HEK293 (cell line): Measurements from ENCODE around the gene CAMKK1.

Experiments
- BCL11A ChIP-seq: fragments of 450-650 bp; formaldehyde crosslinking; IDR thresholded peaks from 2 replicates; pipeline ENCODE4 v1.5.1; 2016; ENCODE audit warnings: low read depth, missing biosample characterization, missing genetic modification characterization
- ZNF274 ChIP-seq, 2 experiments: fragments of 200-500 bp in 1 of 2; fragments of 450-650 bp in 1 of 2; sonication (Bioruptor generic) in 1 of 2; formaldehyde crosslinking in 1 of 2; IDR thresholded peaks; 2 replicates each; pipeline versions ENCODE4 v1.5.1 to v1.6.1; 2014 to 2016; ENCODE audit warnings: borderline replicate concordance in 1 of 2, inconsistent platforms in 1 of 2, low read length in 1 of 2, missing biosample characterization in 1 of 2, missing genetic modification characterization in 1 of 2
- ZNF426 ChIP-seq: fragments of 450-650 bp; formaldehyde crosslinking; IDR thresholded peaks from 2 replicates; pipeline ENCODE4 v1.5.1; 2017; ENCODE audit warnings: missing biosample characterization, missing genetic modification characterization, mild to moderate bottlenecking, inconsistent platforms, moderate library complexity
- ZNF629 ChIP-seq: fragments of 450-650 bp; formaldehyde crosslinking; IDR thresholded peaks from 2 replicates; pipeline ENCODE4 v1.5.1; 2017; ENCODE audit warnings: missing biosample characterization, missing genetic modification characterization
- TF ChIP-seq, protein P1 (sequence below): fragments of 450-650 bp; formaldehyde crosslinking; IDR thresholded peaks from 2 replicates; pipeline ENCODE4 v1.5.1; 2016; ENCODE audit warnings: missing biosample characterization, missing genetic modification characterization
- TF ChIP-seq, protein P2 (sequence below): fragments of 450-650 bp; formaldehyde crosslinking; IDR thresholded peaks from 2 replicates; pipeline ENCODE4 v1.5.1; 2016; ENCODE audit warnings: missing biosample characterization, missing genetic modification characterization
- TF ChIP-seq, protein P3 (sequence below): fragments of 450-650 bp; formaldehyde crosslinking; conservative IDR thresholded peaks from 2 replicates; pipeline ENCODE4 v1.5.1; 2016; ENCODE audit warnings: low read depth, missing biosample characterization, missing genetic modification characterization

DNA sequence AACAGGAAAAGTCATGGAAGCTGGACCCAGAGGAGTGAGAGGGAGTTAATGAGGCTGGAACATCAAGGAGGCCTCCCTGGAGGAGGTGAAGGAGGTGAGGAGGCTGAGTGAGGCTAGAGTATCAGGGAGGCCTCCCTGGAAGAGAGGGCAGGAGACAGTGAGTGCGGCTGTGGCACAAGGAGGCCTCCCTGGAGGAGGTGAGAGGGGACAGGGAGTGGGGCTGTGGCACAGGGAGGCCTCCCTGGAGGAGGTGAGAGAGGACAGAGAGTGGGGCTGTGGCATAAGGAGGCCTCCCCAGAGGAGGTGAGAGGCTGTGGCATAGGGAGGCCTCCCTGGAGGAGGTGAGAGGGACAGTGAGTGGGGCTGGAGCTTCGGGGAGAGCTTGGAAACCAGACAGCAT, 5.5 kb downstream of the CAMKK1 start:
- TF ChIP-seq BCL11A (tag by site-specific recombination) (no peak), ZNF426 (no peak), ZNF274 (IDR thresholded peaks at IDR 0.05; ENCODE audit: low read length) (no peak), ZNF274 (tag by site-specific recombination; IDR thresholded peaks at IDR 0.05; ENCODE audit: borderline replicate concordance) (no peak), ZNF629 (tag by site-specific recombination) (no peak)
- TF ChIP-seq, protein P1, sequence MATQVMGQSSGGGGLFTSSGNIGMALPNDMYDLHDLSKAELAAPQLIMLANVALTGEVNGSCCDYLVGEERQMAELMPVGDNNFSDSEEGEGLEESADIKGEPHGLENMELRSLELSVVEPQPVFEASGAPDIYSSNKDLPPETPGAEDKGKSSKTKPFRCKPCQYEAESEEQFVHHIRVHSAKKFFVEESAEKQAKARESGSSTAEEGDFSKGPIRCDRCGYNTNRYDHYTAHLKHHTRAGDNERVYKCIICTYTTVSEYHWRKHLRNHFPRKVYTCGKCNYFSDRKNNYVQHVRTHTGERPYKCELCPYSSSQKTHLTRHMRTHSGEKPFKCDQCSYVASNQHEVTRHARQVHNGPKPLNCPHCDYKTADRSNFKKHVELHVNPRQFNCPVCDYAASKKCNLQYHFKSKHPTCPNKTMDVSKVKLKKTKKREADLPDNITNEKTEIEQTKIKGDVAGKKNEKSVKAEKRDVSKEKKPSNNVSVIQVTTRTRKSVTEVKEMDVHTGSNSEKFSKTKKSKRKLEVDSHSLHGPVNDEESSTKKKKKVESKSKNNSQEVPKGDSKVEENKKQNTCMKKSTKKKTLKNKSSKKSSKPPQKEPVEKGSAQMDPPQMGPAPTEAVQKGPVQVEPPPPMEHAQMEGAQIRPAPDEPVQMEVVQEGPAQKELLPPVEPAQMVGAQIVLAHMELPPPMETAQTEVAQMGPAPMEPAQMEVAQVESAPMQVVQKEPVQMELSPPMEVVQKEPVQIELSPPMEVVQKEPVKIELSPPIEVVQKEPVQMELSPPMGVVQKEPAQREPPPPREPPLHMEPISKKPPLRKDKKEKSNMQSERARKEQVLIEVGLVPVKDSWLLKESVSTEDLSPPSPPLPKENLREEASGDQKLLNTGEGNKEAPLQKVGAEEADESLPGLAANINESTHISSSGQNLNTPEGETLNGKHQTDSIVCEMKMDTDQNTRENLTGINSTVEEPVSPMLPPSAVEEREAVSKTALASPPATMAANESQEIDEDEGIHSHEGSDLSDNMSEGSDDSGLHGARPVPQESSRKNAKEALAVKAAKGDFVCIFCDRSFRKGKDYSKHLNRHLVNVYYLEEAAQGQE (tag by site-specific recombination), result no peak
- TF ChIP-seq, protein P2, sequence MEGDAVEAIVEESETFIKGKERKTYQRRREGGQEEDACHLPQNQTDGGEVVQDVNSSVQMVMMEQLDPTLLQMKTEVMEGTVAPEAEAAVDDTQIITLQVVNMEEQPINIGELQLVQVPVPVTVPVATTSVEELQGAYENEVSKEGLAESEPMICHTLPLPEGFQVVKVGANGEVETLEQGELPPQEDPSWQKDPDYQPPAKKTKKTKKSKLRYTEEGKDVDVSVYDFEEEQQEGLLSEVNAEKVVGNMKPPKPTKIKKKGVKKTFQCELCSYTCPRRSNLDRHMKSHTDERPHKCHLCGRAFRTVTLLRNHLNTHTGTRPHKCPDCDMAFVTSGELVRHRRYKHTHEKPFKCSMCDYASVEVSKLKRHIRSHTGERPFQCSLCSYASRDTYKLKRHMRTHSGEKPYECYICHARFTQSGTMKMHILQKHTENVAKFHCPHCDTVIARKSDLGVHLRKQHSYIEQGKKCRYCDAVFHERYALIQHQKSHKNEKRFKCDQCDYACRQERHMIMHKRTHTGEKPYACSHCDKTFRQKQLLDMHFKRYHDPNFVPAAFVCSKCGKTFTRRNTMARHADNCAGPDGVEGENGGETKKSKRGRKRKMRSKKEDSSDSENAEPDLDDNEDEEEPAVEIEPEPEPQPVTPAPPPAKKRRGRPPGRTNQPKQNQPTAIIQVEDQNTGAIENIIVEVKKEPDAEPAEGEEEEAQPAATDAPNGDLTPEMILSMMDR (tag by site-specific recombination), result no peak
- TF ChIP-seq, protein P3, sequence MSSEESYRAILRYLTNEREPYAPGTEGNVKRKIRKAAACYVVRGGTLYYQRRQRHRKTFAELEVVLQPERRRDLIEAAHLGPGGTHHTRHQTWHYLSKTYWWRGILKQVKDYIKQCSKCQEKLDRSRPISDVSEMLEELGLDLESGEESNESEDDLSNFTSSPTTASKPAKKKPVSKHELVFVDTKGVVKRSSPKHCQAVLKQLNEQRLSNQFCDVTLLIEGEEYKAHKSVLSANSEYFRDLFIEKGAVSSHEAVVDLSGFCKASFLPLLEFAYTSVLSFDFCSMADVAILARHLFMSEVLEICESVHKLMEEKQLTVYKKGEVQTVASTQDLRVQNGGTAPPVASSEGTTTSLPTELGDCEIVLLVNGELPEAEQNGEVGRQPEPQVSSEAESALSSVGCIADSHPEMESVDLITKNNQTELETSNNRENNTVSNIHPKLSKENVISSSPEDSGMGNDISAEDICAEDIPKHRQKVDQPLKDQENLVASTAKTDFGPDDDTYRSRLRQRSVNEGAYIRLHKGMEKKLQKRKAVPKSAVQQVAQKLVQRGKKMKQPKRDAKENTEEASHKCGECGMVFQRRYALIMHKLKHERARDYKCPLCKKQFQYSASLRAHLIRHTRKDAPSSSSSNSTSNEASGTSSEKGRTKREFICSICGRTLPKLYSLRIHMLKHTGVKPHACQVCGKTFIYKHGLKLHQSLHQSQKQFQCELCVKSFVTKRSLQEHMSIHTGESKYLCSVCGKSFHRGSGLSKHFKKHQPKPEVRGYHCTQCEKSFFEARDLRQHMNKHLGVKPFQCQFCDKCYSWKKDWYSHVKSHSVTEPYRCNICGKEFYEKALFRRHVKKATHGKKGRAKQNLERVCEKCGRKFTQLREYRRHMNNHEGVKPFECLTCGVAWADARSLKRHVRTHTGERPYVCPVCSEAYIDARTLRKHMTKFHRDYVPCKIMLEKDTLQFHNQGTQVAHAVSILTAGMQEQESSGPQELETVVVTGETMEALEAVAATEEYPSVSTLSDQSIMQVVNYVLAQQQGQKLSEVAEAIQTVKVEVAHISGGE, result no peak
